ENCODE data around the gene PCMTD2.

PCMTD2 gene

DNA sequence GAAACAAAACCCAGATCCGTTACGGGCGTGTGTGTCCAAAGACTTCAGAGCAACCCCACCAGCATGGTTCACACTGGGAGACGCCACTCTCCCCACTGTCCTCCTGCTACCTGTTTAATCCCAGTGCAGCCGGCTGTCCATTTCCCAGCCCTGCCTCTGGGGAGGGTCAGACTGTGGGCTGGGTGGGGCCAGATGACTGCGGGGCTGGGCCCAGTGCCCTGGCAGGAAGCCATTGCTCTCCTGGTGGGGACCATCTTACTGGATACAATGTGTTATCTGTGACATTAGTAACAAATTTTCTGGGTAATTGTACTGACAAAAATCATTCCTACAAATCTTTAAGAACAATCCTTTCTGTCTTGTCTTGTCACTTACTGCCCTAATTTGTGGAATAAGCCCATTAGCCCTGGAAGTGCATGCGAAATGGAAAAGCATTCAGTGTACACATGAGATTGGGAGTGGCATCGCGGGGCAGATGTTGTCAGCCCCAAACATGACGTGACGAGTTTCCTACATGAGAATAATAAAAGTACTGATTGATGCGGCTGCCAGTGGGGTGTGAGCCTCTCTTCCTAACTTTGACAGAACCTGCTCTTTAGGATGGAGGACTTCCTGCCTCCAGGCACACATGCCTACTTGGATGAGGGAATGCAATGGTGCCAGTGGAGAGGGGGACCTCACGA is 37.9 kb upstream of the PCMTD2 start:
- no peaks in the 10 kb centered on the region for H3K9me3 Mint-ChIP-seq

DNA sequence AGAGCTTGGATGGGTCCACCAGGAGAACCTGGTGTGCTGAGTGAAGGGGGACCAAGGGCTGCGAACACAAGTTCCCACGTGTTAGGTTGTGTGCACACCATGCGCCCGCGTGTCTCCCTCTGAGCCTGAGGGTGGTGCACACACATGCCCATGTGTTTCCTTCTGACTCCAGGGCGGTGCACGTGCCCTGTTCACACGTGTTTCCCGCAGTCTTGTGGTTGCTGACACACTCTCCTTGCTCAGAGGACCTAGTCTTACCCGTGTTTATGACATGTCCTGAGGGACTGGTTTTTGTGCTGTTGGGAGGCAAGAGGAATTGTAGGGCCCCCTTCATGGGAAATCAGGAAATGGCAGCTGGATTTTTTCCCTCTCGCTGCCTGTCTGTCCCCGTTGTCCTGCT is 36.3 kb upstream of the PCMTD2 start:
- H3K4me3 Mint-ChIP-seq = no peak overlapping the region
- H3K4me1 Mint-ChIP-seq = peaks cover 47% of the 10 kb centered on the region
- no peaks in the 10 kb centered on the region for H3K36me3 Mint-ChIP-seq (ENCODE audit: low read depth)
- TF ChIP-seq CTCF (IDR thresholded peaks at IDR 0.05) = no peak
- DNase-seq = no peak
- H3K9me3 Mint-ChIP-seq = no peaks in the 10 kb centered on the region
- H3K27me3 Mint-ChIP-seq (ENCODE audit: low read depth, poor library complexity) = peaks cover 22% of the 10 kb centered on the region
- no peak overlapping the region for H3K27ac Mint-ChIP-seq

More for the DNA sequence above, 37.9 kb upstream of the PCMTD2 start:
- H3K27ac Mint-ChIP-seq = no peak overlapping the region
- H3K4me1 Mint-ChIP-seq = peaks cover 36% of the 10 kb centered on the region
- no peak overlapping the region for H3K4me3 Mint-ChIP-seq
- DNase-seq = no peak
- no peak for TF ChIP-seq CTCF (IDR thresholded peaks at IDR 0.05)
- peaks cover 21% of the 10 kb centered on the region for H3K27me3 Mint-ChIP-seq (ENCODE audit: low read depth, poor library complexity)
- H3K36me3 Mint-ChIP-seq (ENCODE audit: low read depth) = no peaks in the 10 kb centered on the region

DNA sequence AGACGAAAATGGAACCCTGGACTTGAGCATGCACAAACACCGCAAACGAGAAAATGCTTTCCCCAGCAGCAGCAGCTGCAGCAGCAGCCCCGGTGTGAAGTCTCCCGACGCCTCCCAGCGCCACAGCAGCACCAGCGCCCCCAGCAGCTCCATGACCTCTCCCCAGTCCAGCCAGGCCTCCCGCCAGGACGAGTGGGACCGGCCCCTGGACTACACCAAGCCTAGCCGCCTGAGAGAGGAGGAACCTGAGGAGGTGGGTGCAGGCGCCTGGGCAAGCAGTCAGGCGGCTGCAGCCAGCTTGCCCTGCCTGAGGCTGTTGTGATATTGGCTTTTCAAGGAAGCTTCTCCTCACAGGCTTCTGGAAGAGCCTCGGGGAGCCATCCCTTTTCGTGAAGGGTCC is 35.8 kb upstream of the PCMTD2 start:
- H3K27me3 Mint-ChIP-seq (ENCODE audit: low read depth, poor library complexity) = peaks cover 20% of the 10 kb centered on the region
- TF ChIP-seq CTCF (IDR thresholded peaks at IDR 0.05) = no peak
- no peaks in the 10 kb centered on the region for H3K9me3 Mint-ChIP-seq
- no peaks in the 10 kb centered on the region for H3K36me3 Mint-ChIP-seq (ENCODE audit: low read depth)
- no peak overlapping the region for H3K27ac Mint-ChIP-seq
- no peak for DNase-seq
- peaks cover 48% of the 10 kb centered on the region for H3K4me1 Mint-ChIP-seq
- H3K4me3 Mint-ChIP-seq = no peak overlapping the region

DNA sequence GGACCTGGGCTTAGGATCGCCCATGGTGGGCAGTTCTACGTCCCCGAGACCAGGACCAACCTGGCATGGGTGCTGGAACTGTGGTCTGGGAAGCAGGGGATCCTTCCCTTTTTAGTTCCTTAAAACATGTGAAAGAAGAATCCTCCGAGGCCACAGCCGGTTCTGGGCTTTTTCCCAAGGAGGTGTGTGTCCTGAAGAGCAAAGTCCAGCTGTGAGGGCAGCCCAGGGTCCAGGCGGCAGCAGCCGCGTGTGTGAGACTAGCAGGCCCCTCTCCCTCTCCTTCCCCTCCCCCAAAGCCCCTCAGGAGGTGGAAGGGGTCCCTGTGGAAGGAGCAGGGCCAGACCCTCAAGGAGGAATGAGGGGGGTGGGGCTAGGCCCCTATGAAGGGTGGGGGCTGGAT is 35.1 kb upstream of the PCMTD2 start:
- TF ChIP-seq CTCF (IDR thresholded peaks at IDR 0.05) = no peak
- DNase-seq = no peak
- H3K9me3 Mint-ChIP-seq = no peaks in the 10 kb centered on the region
- H3K4me3 Mint-ChIP-seq = no peak overlapping the region
- peaks cover 17% of the 10 kb centered on the region for H3K27me3 Mint-ChIP-seq (ENCODE audit: low read depth, poor library complexity)
- H3K36me3 Mint-ChIP-seq (ENCODE audit: low read depth) = no peaks in the 10 kb centered on the region
- H3K27ac Mint-ChIP-seq = no peak overlapping the region
- peaks cover 49% of the 10 kb centered on the region for H3K4me1 Mint-ChIP-seq

DNA sequence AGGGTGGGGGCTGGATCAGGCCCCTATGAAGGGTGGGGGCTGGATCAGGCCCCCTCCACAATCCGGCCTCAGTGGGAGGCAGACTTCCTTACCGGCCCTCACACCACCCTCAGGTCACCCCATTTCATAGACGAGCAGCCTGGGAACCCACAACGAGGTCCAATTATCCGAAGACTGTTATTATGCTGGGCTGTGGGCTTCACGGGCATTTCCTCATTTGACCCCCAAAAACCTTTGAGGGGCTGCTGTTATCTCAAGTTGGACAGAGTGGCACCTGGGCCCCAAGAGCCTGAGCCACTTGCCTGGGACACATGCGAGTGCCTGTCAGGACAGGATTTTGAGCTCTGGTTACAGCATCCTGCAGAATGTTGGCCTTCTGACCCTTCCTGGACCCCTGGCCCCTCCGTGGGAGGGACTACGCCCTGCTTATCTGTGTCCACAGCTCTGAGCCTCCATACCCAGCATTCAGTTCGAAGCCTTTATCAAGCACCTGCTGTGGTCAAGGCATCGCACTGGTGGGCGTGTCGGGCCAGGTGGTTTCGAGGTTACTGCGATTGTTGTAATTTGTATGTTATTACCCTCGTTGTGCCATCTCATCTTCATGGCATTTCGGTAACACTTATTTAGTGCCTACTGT is 34.5 kb upstream of the PCMTD2 start:
- H3K4me1 Mint-ChIP-seq = peaks cover 52% of the 10 kb centered on the region
- peak overlapping the region; percentile 80 for H3K27ac Mint-ChIP-seq
- no peaks in the 10 kb centered on the region for H3K9me3 Mint-ChIP-seq
- no peak for TF ChIP-seq CTCF (IDR thresholded peaks at IDR 0.05)
- DNase-seq = no peak
- no peaks in the 10 kb centered on the region for H3K36me3 Mint-ChIP-seq (ENCODE audit: low read depth)
- no peak overlapping the region for H3K4me3 Mint-ChIP-seq
- peaks cover 17% of the 10 kb centered on the region for H3K27me3 Mint-ChIP-seq (ENCODE audit: low read depth, poor library complexity)

DNA sequence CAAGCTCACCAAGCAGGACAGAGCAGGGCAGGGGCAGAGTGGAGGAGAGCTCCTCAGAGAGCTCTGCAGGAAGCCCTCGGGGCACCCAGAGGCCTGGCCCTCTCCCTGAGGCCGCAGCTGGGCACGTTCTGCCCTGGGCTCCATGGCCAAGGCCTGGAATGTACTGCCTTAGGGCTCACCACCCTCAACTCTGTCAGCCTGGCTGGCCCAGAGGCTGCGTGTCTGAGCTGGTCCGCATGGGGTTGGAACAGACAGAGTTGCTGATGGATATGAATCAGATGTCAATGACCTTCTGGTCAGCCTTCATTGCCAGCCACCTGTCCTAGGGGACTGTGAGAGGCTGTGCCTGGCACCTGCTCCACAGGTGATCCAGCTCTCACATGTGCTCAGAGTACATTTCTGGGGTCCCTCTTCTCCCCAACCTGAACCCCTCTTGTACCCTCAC is 33.2 kb upstream of the PCMTD2 start:
- Mint-ChIP-seq H3K9me3 (no peaks in the 10 kb centered on the region), H3K4me1 (peaks cover 61% of the 10 kb centered on the region), H3K36me3 (ENCODE audit: low read depth) (no peaks in the 10 kb centered on the region), H3K4me3 (no peak overlapping the region), H3K27ac (no peak overlapping the region), H3K27me3 (ENCODE audit: low read depth, poor library complexity) (peaks cover 17% of the 10 kb centered on the region)
- no peak for TF ChIP-seq CTCF (IDR thresholded peaks at IDR 0.05)
- no peak for DNase-seq
